SJCRH30 (cell line): ENCODE results near the gene COL27A1. TPM values are rescaled to one million over a fixed set of nuclear protein-coding genes. Genes with fewer than 3 reads are reported as not detected.
A peak's percentile ranks its signal among the peaks of the same experiment; 100 is the strongest.

Source experiments
- DNase-seq, 2 experiments: peaks; one replicate each; pipeline ENCODE4 v3.0.0-alpha.2; 2015 to 2020
- H3K27ac ChIP-seq: fragments of 250-450 bp; sonication (Bioruptor Pico); 2 replicates; pipeline ENCODE4 v1.5.1; 2020; ENCODE audit warnings: mild to moderate bottlenecking, moderate library complexity
- H3K27me3 ChIP-seq: fragments of 250-450 bp; sonication (Bioruptor Pico); 2 replicates; pipeline ENCODE4 v1.5.1; 2020; ENCODE audit warnings: mild to moderate bottlenecking, moderate library complexity
- H3K36me3 ChIP-seq: fragments of 250-450 bp; sonication (Bioruptor Pico); 2 replicates; pipeline ENCODE4 v1.5.1; 2020; ENCODE audit warnings: mild to moderate bottlenecking, moderate library complexity
- H3K4me1 ChIP-seq: fragments of 250-450 bp; sonication (Bioruptor Pico); 2 replicates; pipeline ENCODE4 v1.5.1; 2020; ENCODE audit warnings: mild to moderate bottlenecking, moderate library complexity
- H3K4me3 ChIP-seq: fragments of 250-450 bp; sonication (Bioruptor Pico); 2 replicates; pipeline ENCODE4 v1.5.1; 2020; ENCODE audit warnings: mild to moderate bottlenecking, moderate library complexity
- H3K9me3 ChIP-seq: fragments of 250-450 bp; sonication (Bioruptor Pico); replicated peaks from 2 replicates; pipeline ENCODE4 v1.5.1; 2020; ENCODE audit warnings: mild to moderate bottlenecking, moderate library complexity
- total RNA-seq: library from RNA; depleted of rRNA; stranded (reverse); fragments of >200 nt; shearing (Covaris generic); gene quantifications from 2 replicates; pipeline ENCODE4 v1.2.3, GENCODE V29; 2014

Gene COL27A1
- total RNA-seq, 1 experiment from 2014 or later: 18.6 TPM

- DNase-seq: peak; percentile 53 to 73
- no peaks in the 10 kb centered on the region for H3K36me3 ChIP-seq
- no peaks in the 10 kb centered on the region for H3K9me3 ChIP-seq
- peak overlapping the region; percentile 30; the same call in 1 of the 2 replicates for H3K27ac ChIP-seq
- H3K4me1 ChIP-seq: peaks cover 43% of the 10 kb centered on the region
- no peaks in the 10 kb centered on the region for H3K27me3 ChIP-seq
- no peak overlapping the region for H3K4me3 ChIP-seq
These were observed 123.7 kb downstream of the COL27A1 start for GRCh38 chr9:114278881-114279570.

- no peak overlapping the region for H3K27ac ChIP-seq
- H3K4me1 ChIP-seq: peaks cover 43% of the 10 kb centered on the region
- H3K27me3 ChIP-seq: no peaks in the 10 kb centered on the region
- H3K9me3 ChIP-seq: no peaks in the 10 kb centered on the region
- no peak for DNase-seq
- H3K36me3 ChIP-seq: peaks cover 5% of the 10 kb centered on the region; the same call in 1 of the 2 replicates
- H3K4me3 ChIP-seq: no peak overlapping the region
These were observed 124.4 kb downstream of the COL27A1 start for GRCh38 chr9:114279693-114280092.

GRCh38 chr9:114280636-114281472, 125.5 kb downstream of the COL27A1 start:
- Histone ChIP-seq H3K36me3 (peaks cover 6% of the 10 kb centered on the region; the same call in 1 of the 2 replicates), H3K4me1 (peaks cover 43% of the 10 kb centered on the region), H3K27me3 (no peaks in the 10 kb centered on the region), H3K9me3 (no peaks in the 10 kb centered on the region), H3K27ac (no peak overlapping the region), H3K4me3 (no peak overlapping the region)
- no peak for DNase-seq

- peaks cover 40% of the 10 kb centered on the region for H3K4me1 ChIP-seq
- peak; percentile 74 to 77 for DNase-seq
- H3K27ac ChIP-seq: no peak overlapping the region
- H3K9me3 ChIP-seq: no peaks in the 10 kb centered on the region
- peaks cover 6% of the 10 kb centered on the region; the same call in 1 of the 2 replicates for H3K36me3 ChIP-seq
- H3K4me3 ChIP-seq: no peak overlapping the region
- H3K27me3 ChIP-seq: no peaks in the 10 kb centered on the region
These were observed 126.3 kb downstream of the COL27A1 start for GRCh38 chr9:114281473-114282103.

GRCh38 chr9:114282104-114282485, 126.8 kb downstream of the COL27A1 start:
- Histone ChIP-seq H3K36me3 (peaks cover 6% of the 10 kb centered on the region; the same call in 1 of the 2 replicates), H3K27ac (no peak overlapping the region), H3K4me3 (no peak overlapping the region), H3K9me3 (no peaks in the 10 kb centered on the region), H3K4me1 (peaks cover 35% of the 10 kb centered on the region), H3K27me3 (no peaks in the 10 kb centered on the region)
- no peak for DNase-seq

- Histone ChIP-seq H3K9me3 (no peaks in the 10 kb centered on the region), H3K4me3 (no peak overlapping the region), H3K36me3 (peaks cover 6% of the 10 kb centered on the region; the same call in 1 of the 2 replicates), H3K27me3 (no peaks in the 10 kb centered on the region), H3K4me1 (peaks cover 34% of the 10 kb centered on the region), H3K27ac (no peak overlapping the region)
- DNase-seq: no peak
These were observed 127.2 kb downstream of the COL27A1 start for GRCh38 chr9:114282507-114282906.

GRCh38 chr9:114282926-114283325, 127.6 kb downstream of the COL27A1 start:
- Histone ChIP-seq H3K36me3 (peaks cover 6% of the 10 kb centered on the region; the same call in 1 of the 2 replicates), H3K4me3 (no peak overlapping the region), H3K4me1 (peaks cover 34% of the 10 kb centered on the region), H3K27ac (no peak overlapping the region), H3K27me3 (no peaks in the 10 kb centered on the region), H3K9me3 (no peaks in the 10 kb centered on the region)
- peak; percentile 63 to 69 for DNase-seq

- H3K9me3 ChIP-seq: no peaks in the 10 kb centered on the region
- H3K4me3 ChIP-seq: no peak overlapping the region
- peaks cover 36% of the 10 kb centered on the region for H3K4me1 ChIP-seq
- no peak overlapping the region for H3K27ac ChIP-seq
- H3K36me3 ChIP-seq: peaks cover 6% of the 10 kb centered on the region; the same call in 1 of the 2 replicates
- no peaks in the 10 kb centered on the region for H3K27me3 ChIP-seq
- DNase-seq: no peak
These were observed 128.3 kb downstream of the COL27A1 start for GRCh38 chr9:114283551-114284111.

GRCh38 chr9:114284316-114285060, 129.2 kb downstream of the COL27A1 start:
- Histone ChIP-seq H3K4me1 (peaks cover 31% of the 10 kb centered on the region), H3K9me3 (no peaks in the 10 kb centered on the region), H3K4me3 (no peak overlapping the region), H3K36me3 (peaks cover 6% of the 10 kb centered on the region; the same call in 1 of the 2 replicates), H3K27ac (no peak overlapping the region), H3K27me3 (no peaks in the 10 kb centered on the region)
- no peak for DNase-seq

- Histone ChIP-seq H3K4me1 (peaks cover 31% of the 10 kb centered on the region), H3K27ac (no peak overlapping the region)
These were observed 130.0 kb downstream of the COL27A1 start for GRCh38 chr9:114285166-114285867.

GRCh38 chr9:114286146-114286679, 130.9 kb downstream of the COL27A1 start:
- Histone ChIP-seq H3K36me3 (peaks cover 9% of the 10 kb centered on the region; the same call in 1 of the 2 replicates), H3K27me3 (no peaks in the 10 kb centered on the region), H3K4me3 (no peak overlapping the region), H3K9me3 (no peaks in the 10 kb centered on the region), H3K27ac (no peak overlapping the region), H3K4me1 (peaks cover 27% of the 10 kb centered on the region)
- no peak for DNase-seq

More at GRCh38 chr9:114285166-114285867, 130.0 kb downstream of the COL27A1 start:
- H3K27me3 ChIP-seq: no peaks in the 10 kb centered on the region
- peaks cover 6% of the 10 kb centered on the region; the same call in 1 of the 2 replicates for H3K36me3 ChIP-seq
- H3K4me3 ChIP-seq: no peak overlapping the region
- peak; percentile 34 to 50 for DNase-seq
- H3K9me3 ChIP-seq: no peaks in the 10 kb centered on the region

GRCh38 chr9:114287001-114287762, 131.8 kb downstream of the COL27A1 start:
- H3K27me3 ChIP-seq: no peaks in the 10 kb centered on the region
- H3K4me3 ChIP-seq: no peak overlapping the region
- peaks cover 9% of the 10 kb centered on the region; the same call in 1 of the 2 replicates for H3K36me3 ChIP-seq
- H3K27ac ChIP-seq: peak overlapping the region; percentile 27; the same call in 1 of the 2 replicates
- peaks cover 18% of the 10 kb centered on the region for H3K4me1 ChIP-seq
- no peaks in the 10 kb centered on the region for H3K9me3 ChIP-seq
- DNase-seq: no peak
